GM18907 (cell line): Measurements from ENCODE around the gene CCDC14.
"Not testable (repeated sequence)": the region's sequence is repeated elsewhere in the genome, so short reads cannot be mapped to it uniquely, and the experiment has no call there.

ENCODE experiments used
- ATAC-seq: cut with Tn5 transposase; IDR thresholded peaks from one replicate; pipeline ENCODE4 v1.9.1; 2021; ENCODE audit warnings: mild to moderate bottlenecking, moderate library complexity; ENCODE audit not compliant: unreplicated experiment

CCDC14 gene, protein sequence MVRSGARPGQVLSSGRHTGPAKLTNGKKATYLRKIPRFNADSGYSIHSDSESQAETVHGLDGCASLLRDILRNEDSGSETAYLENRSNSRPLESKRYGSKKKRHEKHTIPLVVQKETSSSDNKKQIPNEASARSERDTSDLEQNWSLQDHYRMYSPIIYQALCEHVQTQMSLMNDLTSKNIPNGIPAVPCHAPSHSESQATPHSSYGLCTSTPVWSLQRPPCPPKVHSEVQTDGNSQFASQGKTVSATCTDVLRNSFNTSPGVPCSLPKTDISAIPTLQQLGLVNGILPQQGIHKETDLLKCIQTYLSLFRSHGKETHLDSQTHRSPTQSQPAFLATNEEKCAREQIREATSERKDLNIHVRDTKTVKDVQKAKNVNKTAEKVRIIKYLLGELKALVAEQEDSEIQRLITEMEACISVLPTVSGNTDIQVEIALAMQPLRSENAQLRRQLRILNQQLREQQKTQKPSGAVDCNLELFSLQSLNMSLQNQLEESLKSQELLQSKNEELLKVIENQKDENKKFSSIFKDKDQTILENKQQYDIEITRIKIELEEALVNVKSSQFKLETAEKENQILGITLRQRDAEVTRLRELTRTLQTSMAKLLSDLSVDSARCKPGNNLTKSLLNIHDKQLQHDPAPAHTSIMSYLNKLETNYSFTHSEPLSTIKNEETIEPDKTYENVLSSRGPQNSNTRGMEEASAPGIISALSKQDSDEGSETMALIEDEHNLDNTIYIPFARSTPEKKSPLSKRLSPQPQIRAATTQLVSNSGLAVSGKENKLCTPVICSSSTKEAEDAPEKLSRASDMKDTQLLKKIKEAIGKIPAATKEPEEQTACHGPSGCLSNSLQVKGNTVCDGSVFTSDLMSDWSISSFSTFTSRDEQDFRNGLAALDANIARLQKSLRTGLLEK

DNA sequence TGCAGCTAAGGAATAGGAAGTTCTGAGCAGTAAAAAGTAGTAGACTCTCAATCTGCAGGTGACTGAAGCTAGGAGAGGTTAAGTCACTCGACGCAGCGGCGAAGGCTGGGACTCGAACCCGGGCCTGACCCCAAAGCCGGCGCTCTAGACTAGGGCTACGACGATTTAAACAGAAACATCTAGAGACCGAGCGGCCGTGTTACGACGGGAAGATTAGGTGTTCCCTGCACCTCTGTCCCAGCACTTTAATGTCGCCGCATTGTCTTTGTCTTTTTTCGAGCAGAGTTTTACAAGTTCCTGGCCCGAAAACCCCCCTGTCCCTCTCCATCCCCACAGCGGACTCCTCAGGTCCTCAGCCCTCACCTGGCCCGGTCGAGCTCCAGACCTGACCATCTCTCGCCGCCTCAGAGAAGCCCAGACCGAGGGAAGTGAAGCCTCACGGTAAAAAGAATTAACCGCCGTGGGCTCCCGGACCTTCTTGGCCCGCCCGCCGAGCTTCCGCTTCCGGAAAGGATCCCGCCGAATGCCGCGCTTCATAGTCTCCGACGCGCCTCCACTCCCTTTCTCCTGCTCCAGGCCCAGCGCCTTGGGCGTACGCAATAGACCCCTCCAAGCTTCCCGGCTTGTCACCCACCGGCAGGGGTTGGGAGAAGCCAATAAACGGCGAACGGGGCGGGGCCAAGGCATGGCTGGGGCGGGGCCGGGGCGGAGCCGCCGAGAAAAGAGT, at the start of gene CCDC14:
Gene CCDC14 (minus strand): TSS at position 449 of the 727 bp plus-strand sequence. CDS start 56 bp downstream, at position 393.
- peak; percentile 83 for ATAC-seq

DNA sequence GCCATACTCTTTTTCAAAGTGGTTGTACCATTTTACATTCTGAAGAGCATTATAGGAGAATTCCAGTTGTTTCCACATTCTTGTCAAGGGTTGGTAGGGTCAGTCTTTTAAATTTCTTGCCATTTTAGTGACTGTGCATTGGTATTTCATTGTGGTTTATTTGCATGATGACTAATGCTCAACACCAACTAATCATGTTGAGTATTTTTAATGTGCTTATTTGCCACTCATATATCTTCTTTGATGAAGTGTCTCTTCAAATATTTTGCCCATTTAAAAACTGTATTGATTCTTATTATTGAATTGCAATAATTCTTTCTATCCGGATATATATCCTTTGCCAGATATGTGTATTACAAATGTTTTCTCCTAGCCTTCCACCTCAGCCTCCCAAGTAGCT, 47.3 kb upstream of the CCDC14 start:
- ATAC-seq, result not testable (repeated sequence)

DNA sequence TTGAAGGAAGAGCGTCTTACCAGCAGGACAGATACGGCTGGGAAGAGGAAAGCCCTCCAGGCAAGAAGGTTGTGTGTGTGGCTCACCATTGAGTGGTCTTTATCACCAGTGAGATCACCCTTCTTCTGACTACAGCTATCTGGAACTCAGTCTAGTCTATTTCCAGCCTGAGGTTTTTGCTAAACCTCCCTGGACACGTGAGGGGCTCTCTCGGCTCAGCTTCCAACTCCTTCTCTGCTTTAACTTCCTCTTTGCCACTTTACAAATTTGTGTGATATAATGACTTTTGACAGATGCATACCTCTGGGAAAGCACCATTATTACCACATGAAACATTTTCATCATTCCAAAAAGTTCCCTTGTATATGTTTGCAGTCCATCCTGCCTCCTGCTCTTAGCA, 46.2 kb upstream of the CCDC14 start:
- ATAC-seq, result no peak

DNA sequence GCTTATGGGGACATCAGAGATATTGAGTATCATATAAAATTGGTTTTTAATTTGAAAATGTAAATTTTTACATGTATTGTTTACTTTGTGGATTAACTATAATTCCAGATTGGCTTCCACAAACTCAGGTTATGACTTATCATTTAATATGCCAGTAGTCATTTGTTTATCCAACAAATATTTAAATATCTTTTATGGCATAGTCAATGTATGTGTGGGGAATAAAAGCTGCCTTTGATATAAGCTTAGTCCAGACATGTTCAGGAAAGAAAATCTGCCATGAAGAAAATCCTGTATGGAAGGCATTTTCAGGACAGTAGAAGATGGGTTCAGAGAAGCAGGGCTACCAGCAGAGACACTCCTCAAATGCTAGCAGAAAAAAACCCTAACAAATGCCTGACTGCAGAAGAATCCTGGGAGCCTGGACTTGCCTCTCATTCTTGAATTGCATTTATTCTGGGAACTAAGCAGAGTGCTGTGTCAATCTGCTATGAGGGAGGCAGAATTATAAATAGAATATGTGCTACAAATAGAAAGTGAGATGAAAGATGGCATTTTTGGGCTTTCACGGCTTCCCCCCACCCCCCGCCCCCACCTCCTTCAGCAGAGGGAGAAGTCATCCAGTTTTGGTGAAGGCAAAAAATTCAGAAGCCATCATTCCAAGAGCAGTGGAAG, 41.5 kb upstream of the CCDC14 start:
- not testable (repeated sequence) for ATAC-seq

DNA sequence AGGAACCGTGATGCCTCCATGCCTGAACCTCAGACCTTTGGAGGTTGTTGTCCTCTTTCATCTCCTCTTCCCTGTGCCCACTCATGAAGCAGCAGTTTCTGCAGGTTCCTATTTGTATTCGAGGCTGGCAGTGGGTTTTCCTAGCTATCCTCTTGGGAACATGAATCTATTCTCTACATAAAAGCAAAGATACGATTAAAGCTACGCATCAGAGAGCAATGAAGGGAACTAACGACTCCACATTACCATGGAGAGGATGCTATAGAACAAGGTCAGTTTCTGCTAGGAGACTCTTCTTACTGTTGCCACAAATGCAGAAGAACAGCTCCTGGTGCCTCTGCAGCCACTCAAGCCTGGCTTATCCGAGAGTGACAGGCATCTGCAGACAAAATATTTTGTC, 40.3 kb upstream of the CCDC14 start:
- not testable (repeated sequence) for ATAC-seq

DNA sequence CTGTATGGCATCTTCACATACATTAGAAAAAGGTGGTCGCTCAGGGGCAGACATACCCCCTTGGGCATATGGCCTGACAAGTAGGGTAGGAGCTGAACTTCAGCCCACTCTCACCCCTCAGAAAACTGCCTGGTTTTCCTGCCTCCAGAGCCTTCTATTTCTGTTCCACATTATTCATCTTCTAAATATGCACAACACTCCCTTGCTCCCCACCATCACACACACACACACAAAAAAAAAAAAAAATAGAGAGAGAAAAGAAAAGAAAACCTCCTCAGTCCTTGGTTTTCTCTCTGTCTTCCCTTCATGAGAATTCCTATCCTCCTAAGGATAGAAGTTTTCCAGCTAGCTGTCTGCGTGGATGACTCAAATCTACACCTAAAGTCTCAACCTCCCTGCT, 36.5 kb upstream of the CCDC14 start:
- no peak for ATAC-seq

DNA sequence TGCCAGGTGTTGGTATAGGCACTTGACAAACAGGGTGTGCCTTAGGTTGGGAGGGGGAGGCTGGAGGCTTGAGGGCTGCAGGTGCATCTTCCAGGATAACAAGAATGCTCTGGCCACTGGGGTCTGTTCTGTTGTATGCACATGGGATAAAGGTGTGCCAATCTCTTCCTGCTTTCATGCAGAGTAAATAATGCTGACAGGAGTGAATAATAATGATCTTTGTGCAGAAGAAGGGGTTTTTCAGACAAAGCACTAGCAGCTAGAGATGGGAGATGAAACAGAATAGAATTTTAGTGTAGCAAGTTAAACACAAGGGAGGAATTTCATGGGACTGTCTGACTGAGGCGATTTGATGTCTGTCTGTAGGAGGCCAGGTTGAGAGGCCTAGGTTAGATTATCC, 32.8 kb upstream of the CCDC14 start:
- no peak for ATAC-seq

DNA sequence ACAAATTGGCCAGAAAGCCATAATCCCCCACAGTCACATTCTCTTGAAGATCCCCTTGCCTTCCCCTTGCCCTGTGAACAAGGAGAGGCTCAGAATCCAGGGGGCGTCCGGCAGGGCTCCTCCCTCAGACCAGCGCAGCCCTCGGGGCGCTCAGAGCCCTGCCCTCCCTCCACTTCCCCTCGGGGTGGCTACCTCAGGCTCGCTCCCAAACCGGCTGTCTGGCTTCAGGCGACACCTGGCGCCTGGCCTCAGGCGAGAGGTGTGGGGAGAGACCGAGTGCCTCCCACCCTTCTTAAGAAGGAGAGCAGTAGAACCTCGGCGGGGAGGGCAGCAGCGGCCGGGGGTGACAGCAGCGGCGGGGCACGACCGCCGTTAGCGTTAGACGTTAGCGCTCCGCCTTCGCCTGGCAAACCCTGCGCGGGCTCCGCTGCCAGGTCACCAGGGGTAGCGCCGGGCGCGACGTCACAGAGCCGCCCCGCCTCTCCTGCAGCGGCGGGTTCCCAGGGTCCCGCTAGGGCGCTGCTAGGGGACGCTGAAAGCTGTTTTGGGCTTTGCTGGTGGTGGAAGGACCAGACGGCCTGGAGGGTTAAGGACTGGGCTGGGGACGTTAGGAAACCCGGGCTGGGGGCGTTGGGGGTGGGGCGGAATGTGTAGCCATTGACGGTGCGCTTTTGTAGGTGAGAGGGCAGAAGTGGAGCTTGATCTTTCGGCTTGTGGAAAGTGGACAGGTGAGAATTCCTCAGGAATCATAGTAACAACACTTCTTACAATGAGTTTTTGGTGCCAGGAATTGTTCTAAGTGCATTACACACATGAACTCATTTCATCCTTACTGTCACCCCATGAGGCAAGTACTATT, 30.9 kb upstream of the CCDC14 start, which contains the start of gene ROPN1:
Gene ROPN1 (minus strand): TSS at position 395 of the 859 bp plus-strand sequence. CDS start 11,643 bp downstream, outside the sequence.
- ATAC-seq, result not testable (repeated sequence)

DNA sequence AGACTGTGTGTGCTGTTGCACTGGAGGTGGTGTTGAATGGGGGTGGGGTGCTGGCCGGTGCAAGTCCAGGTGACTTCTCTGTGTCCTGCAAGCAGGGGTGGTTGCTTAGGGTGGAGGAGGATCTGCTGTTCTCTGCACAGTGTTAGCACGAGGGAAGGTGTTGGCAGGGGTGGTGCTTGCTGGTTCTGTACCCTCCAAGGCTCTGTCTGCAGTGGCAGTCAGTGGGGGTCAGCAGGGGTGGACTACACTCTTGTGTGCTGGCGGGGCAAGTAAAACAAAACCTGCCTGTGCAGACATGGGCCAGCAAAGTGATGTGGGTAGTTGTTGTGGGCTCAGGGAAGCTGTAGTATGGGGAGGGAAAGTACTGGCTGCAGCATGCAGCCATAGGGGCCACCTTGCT, 25.4 kb upstream of the CCDC14 start:
- ATAC-seq, result no peak

DNA sequence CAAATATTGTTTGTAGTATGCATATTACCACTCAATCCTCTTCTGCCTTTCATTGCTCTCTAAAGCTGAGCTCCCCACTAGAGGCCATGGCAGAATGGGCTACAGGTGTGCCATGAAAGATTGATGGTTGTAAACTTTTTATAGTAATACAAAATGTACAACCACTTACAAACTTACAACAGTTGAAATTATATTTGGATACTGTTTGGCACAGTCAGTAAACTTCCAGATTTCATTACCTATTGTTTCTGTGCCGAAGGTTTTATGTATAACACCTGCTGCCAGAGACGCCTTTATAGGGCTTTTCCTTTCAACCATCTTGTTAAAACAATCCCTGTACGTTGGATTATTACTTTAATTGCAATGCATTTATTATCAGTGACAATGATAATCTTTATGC, 23.9 kb upstream of the CCDC14 start:
- no peak for ATAC-seq

DNA sequence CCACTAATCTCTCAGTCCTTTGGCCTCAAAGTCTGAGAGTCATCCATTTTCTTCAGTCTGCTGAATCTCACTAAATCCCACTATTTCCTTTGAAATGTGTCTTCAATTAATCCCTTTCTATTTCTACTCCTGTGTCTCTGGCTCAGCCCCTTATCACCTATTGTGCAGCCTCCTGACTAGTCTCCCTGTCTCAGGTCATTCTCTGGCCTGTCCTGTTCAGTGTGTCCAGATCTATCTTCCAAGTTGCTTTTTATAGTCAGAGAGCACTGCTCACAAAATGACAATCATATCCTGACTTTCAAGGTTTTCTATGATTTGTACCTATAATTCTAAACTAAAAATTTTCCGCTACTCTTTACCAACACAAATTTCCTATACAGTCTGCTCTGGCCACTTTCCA, 23.3 kb upstream of the CCDC14 start:
- ATAC-seq, result no peak

DNA sequence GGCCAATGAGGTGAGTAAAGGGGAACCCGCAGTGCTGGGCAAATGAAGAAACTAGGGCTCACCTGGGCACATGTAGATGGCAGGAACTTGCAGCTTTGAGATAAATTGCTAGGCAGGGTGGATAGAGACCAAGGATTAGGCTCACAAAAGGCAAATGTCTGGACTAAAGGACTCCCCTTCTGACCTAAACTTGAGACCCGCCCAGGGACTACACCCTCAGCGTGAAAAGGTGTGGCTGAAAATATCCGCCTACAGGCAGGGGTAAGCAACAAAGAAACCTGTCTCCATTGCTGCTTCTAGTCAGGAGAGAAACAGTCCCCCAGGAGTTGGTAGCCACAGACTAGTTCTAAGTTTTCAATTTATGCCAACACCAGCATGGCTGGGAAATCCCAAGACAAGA, 20.3 kb upstream of the CCDC14 start:
- ATAC-seq, result not testable (repeated sequence)

DNA sequence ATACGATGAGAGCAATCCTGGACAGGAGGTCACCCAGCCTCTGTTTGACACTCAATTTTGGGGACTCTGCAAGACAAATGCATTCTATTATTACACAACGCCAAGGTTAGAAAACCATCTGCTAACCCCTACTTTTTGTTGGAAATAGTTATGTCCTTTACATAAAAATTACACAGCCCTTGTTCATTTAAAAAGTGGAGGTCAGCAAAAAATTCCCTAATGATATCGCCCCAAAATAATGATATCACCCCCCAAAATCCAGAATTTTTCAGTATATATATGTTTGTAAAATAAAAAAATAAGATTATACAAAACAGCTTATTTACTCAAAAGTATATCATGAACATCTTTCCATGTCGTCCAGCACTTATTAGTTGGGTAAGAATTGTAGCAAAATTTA, 19.5 kb upstream of the CCDC14 start:
- no peak for ATAC-seq

DNA sequence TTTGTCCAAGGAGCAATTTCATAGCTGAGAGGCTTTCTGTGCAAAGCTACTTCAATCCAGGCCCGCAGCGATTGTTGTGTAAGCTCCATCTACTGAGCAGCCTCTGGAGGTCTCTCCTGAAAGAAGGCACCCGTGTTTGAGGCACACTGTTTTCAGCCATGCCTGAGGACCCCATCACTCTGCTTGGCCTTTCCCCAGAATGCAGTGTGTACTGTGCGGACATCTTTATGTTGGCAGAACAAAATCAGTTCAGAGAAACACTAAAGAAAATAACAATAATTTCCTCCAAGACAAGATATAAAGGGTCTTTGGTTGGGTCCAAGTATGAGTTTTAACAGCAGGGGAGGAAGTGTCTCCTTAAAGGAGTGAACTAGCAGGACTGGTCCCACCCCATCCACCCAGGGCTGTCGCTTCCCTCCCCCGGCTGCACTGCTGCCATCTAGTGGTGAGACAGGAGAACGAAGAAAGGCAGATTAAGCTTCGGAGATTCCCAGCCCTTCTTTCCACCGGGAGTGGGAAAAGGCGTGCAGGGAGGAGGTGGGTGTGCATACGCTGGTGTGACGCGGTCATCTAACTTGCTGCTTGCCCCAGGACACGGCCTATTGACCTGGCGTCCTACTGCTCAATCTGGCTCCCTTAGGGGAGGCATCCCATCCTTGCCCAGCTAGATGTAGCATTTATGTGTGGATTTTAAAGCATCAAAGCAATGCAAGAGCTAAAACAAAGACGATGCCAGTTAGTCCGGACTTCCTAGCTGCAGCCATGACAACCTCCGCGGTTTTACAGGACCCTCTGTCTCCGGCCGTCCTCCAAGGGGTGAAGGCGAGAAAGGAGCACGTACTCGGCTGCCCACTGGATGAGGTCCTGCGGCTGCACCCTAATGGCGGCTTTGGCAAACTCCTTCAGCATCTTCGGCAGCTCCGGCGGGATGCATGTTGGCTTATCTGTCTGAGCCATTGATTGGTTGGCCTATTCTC, 18.8 kb upstream of the CCDC14 start:
- ATAC-seq, result not testable (repeated sequence)

DNA sequence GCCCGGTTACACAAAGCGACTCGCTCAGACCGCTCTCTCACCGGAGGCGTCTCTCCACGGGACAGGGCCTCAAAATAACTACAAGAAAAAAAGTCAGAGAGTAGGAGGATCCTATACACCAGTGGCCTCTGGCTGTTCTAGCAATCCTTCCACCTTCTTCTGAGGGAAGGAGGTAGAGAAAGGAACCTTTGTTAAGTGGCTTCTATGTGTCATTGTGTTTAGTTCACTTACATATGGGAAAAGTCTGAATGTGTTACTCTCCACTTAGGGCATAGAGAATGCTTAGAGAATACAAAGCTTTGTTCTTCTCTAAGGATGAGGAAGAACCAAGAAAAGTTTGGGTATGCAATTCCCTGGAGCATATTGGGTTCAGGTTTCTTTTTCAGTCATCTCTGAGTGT, 15.9 kb upstream of the CCDC14 start:
- not testable (repeated sequence) for ATAC-seq

DNA sequence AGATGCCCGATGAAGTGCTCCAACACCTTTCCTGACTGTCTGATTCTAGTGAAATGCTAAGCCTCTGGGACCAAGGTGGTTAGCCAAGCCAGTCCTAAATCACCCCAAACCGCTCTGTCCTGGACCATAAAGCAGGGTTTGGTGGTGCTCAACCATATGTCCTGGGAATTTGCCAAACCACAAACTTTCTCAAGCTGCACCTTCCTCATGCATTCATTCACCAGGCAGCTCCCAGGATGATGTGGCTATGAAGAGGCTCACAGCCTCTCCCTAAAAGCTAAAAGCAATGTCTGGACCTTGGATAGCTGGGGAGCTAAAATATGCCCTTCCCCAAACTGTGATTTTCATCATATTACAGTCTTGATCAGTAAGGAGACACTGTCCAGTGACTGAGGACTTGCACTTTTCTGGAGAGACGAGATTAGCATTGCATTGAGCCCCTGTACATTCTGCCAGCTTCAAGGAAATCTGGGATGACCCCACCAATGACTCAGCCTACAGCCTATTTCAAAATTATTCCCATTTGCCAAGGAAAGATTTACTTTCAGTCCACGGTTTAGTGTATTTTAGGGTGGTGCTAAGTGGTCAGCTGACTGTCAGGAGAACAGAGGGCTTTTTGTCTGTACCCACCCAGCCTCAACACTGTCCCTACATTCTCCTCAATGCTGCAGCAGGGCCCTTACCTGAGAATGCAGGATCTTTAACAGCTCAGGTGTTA, 15.3 kb upstream of the CCDC14 start:
- ATAC-seq, result not testable (repeated sequence)

DNA sequence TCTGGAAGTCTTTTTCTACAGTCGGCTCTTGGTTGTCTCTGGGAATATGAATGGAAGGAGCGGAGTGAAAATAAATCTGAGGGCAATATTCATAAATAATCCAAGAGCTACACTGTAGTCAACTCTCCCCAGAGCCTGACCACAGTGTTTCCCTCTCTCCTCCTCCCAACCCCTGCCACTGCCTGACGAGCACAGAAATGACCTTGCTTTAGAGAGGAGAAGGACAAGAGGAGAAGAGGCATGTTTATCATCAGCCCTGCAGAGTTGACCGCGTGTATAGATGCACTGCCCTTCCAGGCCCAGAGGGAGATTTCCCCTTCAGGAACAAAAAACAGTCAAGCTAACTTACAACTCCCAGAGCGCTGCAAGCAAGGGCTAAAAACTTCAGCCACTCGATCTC, 14.0 kb upstream of the CCDC14 start:
- not testable (repeated sequence) for ATAC-seq

DNA sequence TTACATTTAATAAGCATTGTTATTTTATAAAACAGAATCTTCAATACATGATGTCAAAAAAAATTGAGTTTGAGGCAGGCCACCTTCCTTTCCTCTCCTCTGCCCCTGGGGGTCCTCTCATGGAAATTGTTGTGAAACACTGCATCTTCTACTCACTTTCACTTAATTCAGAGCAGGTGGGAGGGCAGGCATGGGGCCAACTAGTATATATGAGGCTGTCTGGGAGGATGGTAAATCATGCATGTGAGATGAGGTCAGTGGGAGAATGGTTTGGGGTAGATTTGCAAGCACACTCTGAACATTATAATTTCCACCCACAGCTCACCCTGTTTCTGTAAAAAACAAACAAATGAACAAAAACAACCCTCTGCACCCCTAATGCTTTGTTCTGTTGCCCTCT, 10.4 kb upstream of the CCDC14 start:
- ATAC-seq, result no peak
